Neural progenitor cell (in vitro differentiated cells): ENCODE measurements around the gene ZNF564.

ENCODE experiments used
- EZH2 ChIP-seq: fragments of 200-600 bp; sonication (generic); IDR thresholded peaks from 2 replicates; pipeline ENCODE4 v1.6.1; 2017; ENCODE audit warnings: antibody characterized with exemption, mild to moderate bottlenecking, moderate library complexity
- EZH2phosphoT487 ChIP-seq: fragments of 200-600 bp; sonication (generic); IDR thresholded peaks from 2 replicates; pipeline ENCODE4 v1.6.1; 2017; ENCODE audit warnings: antibody characterized with exemption
- TF ChIP-seq, protein P1 (sequence below): fragments of 200-600 bp; sonication (generic); IDR thresholded peaks from 2 replicates; pipeline ENCODE4 v1.5.1; 2017; ENCODE audit warnings: antibody characterized with exemption, mild to moderate bottlenecking

DNA sequence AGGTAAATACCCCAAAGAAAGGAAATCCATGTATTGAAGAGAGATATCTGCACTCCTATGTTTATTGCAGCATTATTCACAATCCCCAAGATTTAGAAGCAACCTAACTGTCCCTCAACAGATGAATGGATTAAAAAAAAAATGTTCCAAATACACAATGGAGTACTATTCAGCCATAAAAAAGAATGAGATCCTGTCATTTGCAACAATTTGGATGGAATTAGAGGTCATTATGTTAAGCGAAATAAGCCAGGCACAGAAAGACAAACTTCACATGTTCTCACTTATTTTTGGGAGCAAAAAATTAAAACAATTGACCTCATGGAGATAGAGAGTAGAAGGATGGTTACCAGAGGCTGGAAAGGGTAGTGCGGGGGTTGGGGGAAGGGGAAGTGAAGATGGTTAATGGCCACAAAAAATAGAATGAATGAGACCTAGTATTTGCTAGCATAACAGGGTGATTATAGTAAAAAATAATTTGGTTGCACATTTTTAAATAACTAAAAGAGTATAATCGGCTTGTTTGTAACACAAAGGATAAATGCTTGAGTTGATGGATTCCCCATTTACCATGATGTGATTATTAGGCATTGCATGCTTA is 56.9 kb downstream of the ZNF564 start:
- TF ChIP-seq, protein P1, sequence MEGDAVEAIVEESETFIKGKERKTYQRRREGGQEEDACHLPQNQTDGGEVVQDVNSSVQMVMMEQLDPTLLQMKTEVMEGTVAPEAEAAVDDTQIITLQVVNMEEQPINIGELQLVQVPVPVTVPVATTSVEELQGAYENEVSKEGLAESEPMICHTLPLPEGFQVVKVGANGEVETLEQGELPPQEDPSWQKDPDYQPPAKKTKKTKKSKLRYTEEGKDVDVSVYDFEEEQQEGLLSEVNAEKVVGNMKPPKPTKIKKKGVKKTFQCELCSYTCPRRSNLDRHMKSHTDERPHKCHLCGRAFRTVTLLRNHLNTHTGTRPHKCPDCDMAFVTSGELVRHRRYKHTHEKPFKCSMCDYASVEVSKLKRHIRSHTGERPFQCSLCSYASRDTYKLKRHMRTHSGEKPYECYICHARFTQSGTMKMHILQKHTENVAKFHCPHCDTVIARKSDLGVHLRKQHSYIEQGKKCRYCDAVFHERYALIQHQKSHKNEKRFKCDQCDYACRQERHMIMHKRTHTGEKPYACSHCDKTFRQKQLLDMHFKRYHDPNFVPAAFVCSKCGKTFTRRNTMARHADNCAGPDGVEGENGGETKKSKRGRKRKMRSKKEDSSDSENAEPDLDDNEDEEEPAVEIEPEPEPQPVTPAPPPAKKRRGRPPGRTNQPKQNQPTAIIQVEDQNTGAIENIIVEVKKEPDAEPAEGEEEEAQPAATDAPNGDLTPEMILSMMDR: no peak
- TF ChIP-seq EZH2 (no peak), EZH2phosphoT487 (no peak)
